ENCODE results near the gene TMEM145.

Gene TMEM145

DNA sequence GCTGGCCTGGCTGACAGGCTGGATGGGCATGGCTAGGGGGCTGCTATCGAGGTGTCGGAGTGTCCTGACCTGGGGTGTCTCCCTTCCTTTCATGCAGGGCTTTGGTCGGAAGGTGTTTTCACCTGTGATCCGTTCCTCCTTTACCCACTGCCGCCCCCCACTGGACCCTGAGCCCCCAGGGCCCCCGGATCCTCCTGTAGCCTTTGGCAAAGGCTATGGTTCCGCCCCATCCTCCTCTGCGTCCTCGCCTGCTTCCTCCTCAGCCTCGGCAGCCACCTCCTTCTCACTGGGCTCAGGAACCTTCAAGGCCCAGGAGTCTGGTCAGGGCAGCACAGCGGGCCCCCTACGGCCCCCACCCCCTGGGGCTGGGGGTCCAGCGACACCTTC, 23.0 kb upstream of the TMEM145 start:
- Histone ChIP-seq H3K9me2 (replicated peaks; ENCODE audit: low read depth, low read length) (no peaks in the 10 kb centered on the region), H3K79me2 (ENCODE audit: insufficient read depth, low read length) (peaks cover 18% of the 10 kb centered on the region), H3K4me1 (ENCODE audit: insufficient read depth, low read length, poor library complexity, severe bottlenecking) (peaks cover 13% of the 10 kb centered on the region), H3K9me3 (ENCODE audit: insufficient read depth, low read depth, low read length) (no peaks in the 10 kb centered on the region), H3F3A (ENCODE audit: low read depth) (no peaks in the 10 kb centered on the region), H3K4me3 (ENCODE audit: low read length, poor library complexity, severe bottlenecking) (no peak overlapping the region), H3K4me2 (ENCODE audit: low read depth, low read length, poor library complexity, severe bottlenecking) (no peak overlapping the region), H3K9ac (ENCODE audit: low read depth, low read length, poor library complexity, severe bottlenecking) (no peak overlapping the region), H2AFZ (ENCODE audit: low read length) (no peak overlapping the region), H4K20me1 (ENCODE audit: insufficient read depth, low read length, poor library complexity, severe bottlenecking) (peaks cover 17% of the 10 kb centered on the region), H3K27me3 (ENCODE audit: insufficient read depth, low read length, poor library complexity, severe bottlenecking) (no peaks in the 10 kb centered on the region), H3K36me3 (ENCODE audit: insufficient read depth, low read length) (peaks cover 66% of the 10 kb centered on the region; the same call in 1 of the 2 replicates)
- TF ChIP-seq, protein P1, sequence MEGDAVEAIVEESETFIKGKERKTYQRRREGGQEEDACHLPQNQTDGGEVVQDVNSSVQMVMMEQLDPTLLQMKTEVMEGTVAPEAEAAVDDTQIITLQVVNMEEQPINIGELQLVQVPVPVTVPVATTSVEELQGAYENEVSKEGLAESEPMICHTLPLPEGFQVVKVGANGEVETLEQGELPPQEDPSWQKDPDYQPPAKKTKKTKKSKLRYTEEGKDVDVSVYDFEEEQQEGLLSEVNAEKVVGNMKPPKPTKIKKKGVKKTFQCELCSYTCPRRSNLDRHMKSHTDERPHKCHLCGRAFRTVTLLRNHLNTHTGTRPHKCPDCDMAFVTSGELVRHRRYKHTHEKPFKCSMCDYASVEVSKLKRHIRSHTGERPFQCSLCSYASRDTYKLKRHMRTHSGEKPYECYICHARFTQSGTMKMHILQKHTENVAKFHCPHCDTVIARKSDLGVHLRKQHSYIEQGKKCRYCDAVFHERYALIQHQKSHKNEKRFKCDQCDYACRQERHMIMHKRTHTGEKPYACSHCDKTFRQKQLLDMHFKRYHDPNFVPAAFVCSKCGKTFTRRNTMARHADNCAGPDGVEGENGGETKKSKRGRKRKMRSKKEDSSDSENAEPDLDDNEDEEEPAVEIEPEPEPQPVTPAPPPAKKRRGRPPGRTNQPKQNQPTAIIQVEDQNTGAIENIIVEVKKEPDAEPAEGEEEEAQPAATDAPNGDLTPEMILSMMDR (conservative IDR thresholded peaks at IDR 0.05; ENCODE audit: low read length), result no peak
- no peak for TF ChIP-seq EZH2phosphoT487 (IDR thresholded peaks at IDR 0.05; ENCODE audit: borderline replicate concordance)

DNA sequence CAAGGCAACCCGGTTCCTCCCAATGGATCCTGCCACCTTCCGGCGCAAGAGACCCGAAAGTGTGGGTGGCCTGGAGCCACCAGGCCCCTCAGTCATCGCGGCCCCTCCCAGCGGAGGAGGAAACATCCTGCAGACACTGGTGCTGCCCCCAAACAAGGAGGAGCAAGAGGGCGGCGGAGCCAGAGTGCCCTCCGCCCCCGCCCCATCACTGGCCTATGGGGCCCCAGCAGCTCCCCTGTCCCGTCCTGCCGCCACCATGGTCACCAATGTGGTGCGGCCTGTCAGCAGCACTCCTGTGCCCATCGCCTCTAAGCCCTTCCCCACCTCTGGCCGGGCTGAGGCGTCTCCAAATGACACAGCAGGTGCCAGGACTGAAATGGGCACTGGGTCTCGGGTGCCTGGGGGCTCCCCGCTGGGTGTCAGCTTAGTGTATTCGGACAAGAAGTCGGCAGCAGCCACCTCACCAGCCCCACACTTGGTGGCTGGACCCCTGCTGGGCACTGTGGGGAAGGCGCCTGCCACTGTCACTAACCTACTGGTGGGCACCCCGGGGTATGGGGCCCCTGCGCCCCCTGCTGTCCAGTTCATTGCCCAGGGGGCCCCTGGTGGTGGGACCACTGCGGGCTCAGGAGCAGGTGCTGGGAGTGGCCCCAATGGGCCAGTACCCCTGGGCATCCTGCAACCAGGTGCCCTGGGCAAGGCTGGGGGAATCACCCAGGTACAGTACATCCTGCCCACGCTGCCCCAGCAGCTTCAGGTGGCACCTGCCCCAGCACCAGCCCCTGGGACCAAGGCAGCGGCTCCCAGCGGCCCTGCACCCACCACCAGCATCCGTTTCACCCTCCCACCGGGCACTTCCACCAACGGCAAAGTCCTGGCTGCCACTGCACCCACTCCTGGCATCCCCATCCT, 22.3 kb upstream of the TMEM145 start:
- no peak overlapping the region for H3K4me3 ChIP-seq (ENCODE audit: low read length, poor library complexity, severe bottlenecking)
- H3K9ac ChIP-seq (ENCODE audit: low read depth, low read length, poor library complexity, severe bottlenecking), result no peak overlapping the region
- H3K4me2 ChIP-seq (ENCODE audit: low read depth, low read length, poor library complexity, severe bottlenecking), result no peak overlapping the region
- H2AFZ ChIP-seq (ENCODE audit: low read length), result no peak overlapping the region
- H3K36me3 ChIP-seq (ENCODE audit: insufficient read depth, low read length), result peaks cover 66% of the 10 kb centered on the region; the same call in 1 of the 2 replicates
- no peaks in the 10 kb centered on the region for H3K9me3 ChIP-seq (ENCODE audit: insufficient read depth, low read depth, low read length)
- no peaks in the 10 kb centered on the region for H3K9me2 ChIP-seq (replicated peaks; ENCODE audit: low read depth, low read length)
- no peak for TF ChIP-seq EZH2phosphoT487 (IDR thresholded peaks at IDR 0.05; ENCODE audit: borderline replicate concordance)
- TF ChIP-seq, protein P1 (conservative IDR thresholded peaks at IDR 0.05; ENCODE audit: low read length), result peak; percentile 98
- peaks cover 11% of the 10 kb centered on the region; the same call in 1 of the 2 replicates for H3K79me2 ChIP-seq (ENCODE audit: insufficient read depth, low read length)
- H3F3A ChIP-seq (ENCODE audit: low read depth), result no peaks in the 10 kb centered on the region
- H3K4me1 ChIP-seq (ENCODE audit: insufficient read depth, low read length, poor library complexity, severe bottlenecking), result peaks cover 7% of the 10 kb centered on the region
- H3K27me3 ChIP-seq (ENCODE audit: insufficient read depth, low read length, poor library complexity, severe bottlenecking), result no peaks in the 10 kb centered on the region
- H4K20me1 ChIP-seq (ENCODE audit: insufficient read depth, low read length, poor library complexity, severe bottlenecking), result peaks cover 10% of the 10 kb centered on the region

DNA sequence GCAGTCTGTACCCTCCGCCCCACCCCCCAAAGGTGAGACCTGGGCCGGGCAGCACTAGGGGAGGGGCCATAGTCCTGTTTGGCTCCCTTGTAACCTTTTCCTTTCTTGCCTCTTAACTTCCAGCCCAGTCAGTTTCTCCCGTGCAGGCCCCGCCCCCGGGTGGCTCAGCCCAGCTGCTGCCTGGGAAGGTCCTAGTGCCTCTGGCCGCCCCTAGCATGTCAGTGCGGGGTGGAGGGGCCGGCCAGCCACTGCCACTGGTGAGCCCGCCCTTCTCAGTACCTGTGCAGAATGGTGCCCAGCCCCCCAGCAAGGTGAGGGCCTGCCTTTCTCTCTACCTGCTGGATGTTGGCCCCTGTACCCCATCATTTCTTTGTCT, 21.7 kb upstream of the TMEM145 start:
- Histone ChIP-seq H3K9me3 (ENCODE audit: insufficient read depth, low read depth, low read length) (no peaks in the 10 kb centered on the region), H4K20me1 (ENCODE audit: insufficient read depth, low read length, poor library complexity, severe bottlenecking) (peaks cover 5% of the 10 kb centered on the region), H3F3A (ENCODE audit: low read depth) (no peaks in the 10 kb centered on the region), H3K36me3 (ENCODE audit: insufficient read depth, low read length) (peaks cover 66% of the 10 kb centered on the region; the same call in 1 of the 2 replicates), H3K4me1 (ENCODE audit: insufficient read depth, low read length, poor library complexity, severe bottlenecking) (peaks cover under 1% of the 10 kb centered on the region), H2AFZ (ENCODE audit: low read length) (no peak overlapping the region), H3K9me2 (replicated peaks; ENCODE audit: low read depth, low read length) (no peaks in the 10 kb centered on the region), H3K4me2 (ENCODE audit: low read depth, low read length, poor library complexity, severe bottlenecking) (no peak overlapping the region), H3K27me3 (ENCODE audit: insufficient read depth, low read length, poor library complexity, severe bottlenecking) (no peaks in the 10 kb centered on the region), H3K79me2 (ENCODE audit: insufficient read depth, low read length) (peaks cover 5% of the 10 kb centered on the region; the same call in 1 of the 2 replicates), H3K9ac (ENCODE audit: low read depth, low read length, poor library complexity, severe bottlenecking) (no peak overlapping the region), H3K4me3 (ENCODE audit: low read length, poor library complexity, severe bottlenecking) (no peak overlapping the region)
- TF ChIP-seq, protein P1 (conservative IDR thresholded peaks at IDR 0.05; ENCODE audit: low read length), result no peak
- no peak for TF ChIP-seq EZH2phosphoT487 (IDR thresholded peaks at IDR 0.05; ENCODE audit: borderline replicate concordance)

Data from Loucy (cell line).